Naive thymus-derived CD4-positive, alpha-beta T cell (primary cell): ENCODE data around the gene TFEB. TPM values are rescaled to one million over a fixed set of nuclear protein-coding genes. Genes with fewer than 3 reads are reported as not detected.

ENCODE experiments used
- ATAC-seq: fragments of 150-1000 bp; cut with Tn5 transposase; 2 replicates; pipeline ENCODE4 v1.10.0; 2021; ENCODE audit warnings: mild to moderate bottlenecking, moderate library complexity
- CTCF ChIA-PET: fragments of 350-600 bp; sonication (Branson Sonifier 250); formaldehyde crosslinking; loops from one replicate; lab custom pipeline; 2021; ENCODE audit warnings: antibody characterized with exemption; lab: Charles Lee
- POLR2A ChIA-PET: fragments of 350-600 bp; sonication (Branson Sonifier 250); formaldehyde crosslinking; loops from one replicate; lab custom pipeline; 2021; ENCODE audit warnings: antibody characterized with exemption, inconsistent platforms; lab: Charles Lee
- DNase-seq, 9 donors: peaks; one replicate each; pipeline versions ENCODE4 v3.0.0 to v3.0.0-alpha.2; 2020 to 2022; ENCODE audit warnings: mixed read lengths in 1 of 9
- H3K27ac ChIP-seq: one replicate; pipeline ENCODE4 v1.7.0; 2013; ENCODE audit warnings: mild to moderate bottlenecking, low read depth, low read length, moderate library complexity
- H3K27me3 ChIP-seq, 2 donors: one replicate each; pipeline ENCODE4 v1.7.0; 2013; ENCODE audit warnings: low read length in 2 of 2, mild to moderate bottlenecking in 2 of 2, moderate library complexity in 2 of 2; ENCODE audit not compliant: control insufficient read depth in 2 of 2, insufficient read depth in 2 of 2
- H3K36me3 ChIP-seq, 3 experiments: 1 replicate in 2 of 3; 2 replicates in 1 of 3; pipeline ENCODE4 v1.7.0; 2013; ENCODE audit warnings: low read length in 3 of 3, mild to moderate bottlenecking in 3 of 3, moderate library complexity in 1 of 3; ENCODE audit not compliant: insufficient read depth in 3 of 3, control insufficient read depth in 2 of 3
- H3K4me1 ChIP-seq, 2 donors: one replicate each; pipeline ENCODE4 v1.7.0; 2013; ENCODE audit warnings: low read length in 2 of 2, mild to moderate bottlenecking in 2 of 2, moderate library complexity in 1 of 2; ENCODE audit not compliant: control insufficient read depth in 2 of 2, insufficient read depth in 2 of 2
- H3K4me3 ChIP-seq: 2 replicates; pipeline ENCODE4 v1.7.0; 2013; ENCODE audit warnings: mild to moderate bottlenecking, low read length
- H3K9me3 ChIP-seq, 3 experiments: 1 replicate in 2 of 3; 2 replicates in 1 of 3; pipeline ENCODE4 v1.7.0; 2013; ENCODE audit warnings: low read length in 3 of 3; ENCODE audit not compliant: control insufficient read depth in 2 of 3
- H3K27ac Mint-ChIP-seq, 9 donors: one replicate each; pipeline ENCODE4 v1.8.0; 2020 to 2022; ENCODE audit warnings: mixed read lengths in 9 of 9, mild to moderate bottlenecking in 8 of 9, moderate library complexity in 5 of 9, inconsistent platforms in 2 of 9
- H3K27me3 Mint-ChIP-seq, 5 donors: one replicate each; pipeline ENCODE4 v1.8.0; 2021 to 2022; ENCODE audit warnings: mixed read lengths in 5 of 5, mild to moderate bottlenecking in 1 of 5
- H3K36me3 Mint-ChIP-seq, 5 donors: one replicate each; pipeline ENCODE4 v1.8.0; 2020 to 2022; ENCODE audit warnings: mixed read lengths in 5 of 5, mild to moderate bottlenecking in 3 of 5, inconsistent platforms in 1 of 5
- H3K4me1 Mint-ChIP-seq, 7 donors: one replicate each; pipeline ENCODE4 v1.8.0; 2020 to 2022; ENCODE audit warnings: mixed read lengths in 7 of 7, mild to moderate bottlenecking in 3 of 7, inconsistent platforms in 1 of 7
- H3K4me3 Mint-ChIP-seq, 10 donors: one replicate each; pipeline ENCODE4 v1.8.0; 2020 to 2022; ENCODE audit warnings: mild to moderate bottlenecking in 10 of 10, mixed read lengths in 10 of 10, moderate library complexity in 6 of 10, inconsistent platforms in 2 of 10
- H3K9me3 Mint-ChIP-seq, 11 donors: one replicate each; pipeline ENCODE4 v1.8.0; 2020 to 2022; ENCODE audit warnings: mixed read lengths in 11 of 11, mild to moderate bottlenecking in 4 of 11, inconsistent platforms in 1 of 11, moderate library complexity in 1 of 11
- intact Hi-C, 2 donors: fragments of 100-400 bp; cut with micrococcal nuclease; formaldehyde crosslinking; loops; one replicate each; pipeline ENCODE4 v1.15.1; 2023
- polyA plus RNA-seq, 2 donors: library from polyadenylated mRNA; unstranded; fragments of 300-500 nt; fragmentation: Illumina TruSeq; gene quantifications; one replicate each; pipeline ENCODE4 v1.2.3, GENCODE V29; 2021
- total RNA-seq, 6 experiments: library from RNA in 5 of 6; stranded (reverse) in 5 of 6; gene quantifications; 1 replicate in 5 of 6; 2 replicates in 1 of 6; pipeline ENCODE4 v1.2.3 and lab custom pipeline; 2021 to 2026

TFEB gene
- total and polyA plus RNA-seq, 7 experiments from 2014 or later: 2.4 to 39.9 (median 8.0) TPM

DNA sequence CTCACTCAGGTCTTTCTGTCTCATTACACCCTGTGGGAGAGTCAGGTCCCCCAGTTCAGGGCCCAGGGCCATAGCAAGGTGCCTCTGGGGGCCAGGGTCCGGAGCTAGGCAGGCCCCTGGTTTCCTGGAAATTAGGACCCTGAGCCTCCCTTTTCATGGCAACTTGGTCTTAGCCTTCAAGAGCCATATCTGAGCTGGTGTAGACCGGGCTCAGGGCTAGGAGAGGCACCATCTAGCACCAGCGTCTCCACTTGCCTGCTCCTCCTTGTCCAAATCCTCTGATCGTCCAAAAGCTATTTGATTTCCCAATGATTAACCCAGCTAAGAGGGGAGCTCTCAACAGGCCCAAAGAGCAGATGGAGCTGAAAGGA, 91.5 kb downstream of the TFEB start:
- POLR2A ChIA-PET: no interaction called here
- Mint-ChIP-seq H3K4me3 (no peak overlapping the region), H3K4me1 (peaks cover 0 to 5% (median 0%) of the 10 kb centered on the region in 7 donors), H3K9me3 (peaks cover 0 to 3% (median 0%) of the 10 kb centered on the region in 11 donors), H3K27ac (no peak overlapping the region), H3K27me3 (peaks cover 20 to 48% (median 31%) of the 10 kb centered on the region in 5 donors), H3K36me3 (no peaks in the 10 kb centered on the region)
- Histone ChIP-seq H3K4me3 (no peak overlapping the region), H3K4me1 (no peaks in the 10 kb centered on the region), H3K9me3 (no peaks in the 10 kb centered on the region), H3K27ac (no peak overlapping the region), H3K27me3 (no peaks in the 10 kb centered on the region), H3K36me3 (no peaks in the 10 kb centered on the region)
- intact Hi-C loops: no loop called here
- DNase-seq (no peak), ATAC-seq (no peak)
- CTCF ChIA-PET: no interaction called here

DNA sequence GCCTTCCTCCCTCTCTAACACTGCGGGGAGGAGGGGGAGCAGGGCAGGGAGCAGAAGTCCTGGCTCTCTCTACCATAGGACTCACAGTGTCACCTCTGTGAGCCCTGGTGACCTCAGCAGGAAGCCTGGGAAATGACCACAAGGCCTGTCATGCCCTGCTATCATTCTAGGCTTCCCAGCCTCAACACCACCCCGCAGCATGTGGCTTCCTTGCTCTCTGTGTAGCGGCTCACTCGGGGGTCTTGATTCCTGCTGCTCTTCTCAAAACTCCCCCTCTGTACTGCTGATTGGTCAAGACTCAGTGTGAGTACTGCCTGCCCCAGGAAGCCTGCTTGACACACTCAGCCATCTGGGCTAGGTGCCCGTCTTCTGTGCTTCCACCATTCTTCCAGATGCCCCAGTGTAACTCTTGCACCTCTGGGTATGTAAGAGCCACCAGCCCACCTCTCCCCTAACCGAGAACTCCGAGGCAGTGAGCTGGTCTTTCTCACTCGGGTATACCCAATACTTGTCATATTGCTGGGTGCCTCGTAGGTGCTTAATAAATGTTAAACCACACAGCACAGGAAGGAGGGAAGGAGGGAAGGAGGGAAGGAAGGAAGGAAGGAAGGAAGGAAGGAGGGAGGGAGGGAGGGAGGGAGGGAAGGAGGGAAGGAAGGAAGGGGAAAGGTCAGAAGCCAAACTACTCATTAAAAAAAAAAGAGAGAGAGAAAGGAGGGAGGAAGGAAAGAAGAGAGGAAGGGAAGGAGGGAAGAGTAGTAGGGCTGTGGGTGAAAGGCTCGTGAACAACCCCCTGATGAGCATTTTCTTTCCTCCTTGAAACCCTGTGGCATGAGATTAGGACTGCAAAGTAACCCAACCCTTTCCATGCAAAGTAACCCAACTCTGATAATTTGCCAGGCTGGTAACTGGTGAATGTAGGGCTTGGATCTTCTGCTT, 92.2 kb downstream of the TFEB start:
- Mint-ChIP-seq H3K27me3 (peaks cover 20 to 49% (median 34%) of the 10 kb centered on the region in 5 donors), H3K4me1 (peaks cover 0 to 5% (median 0%) of the 10 kb centered on the region in 7 donors), H3K36me3 (no peaks in the 10 kb centered on the region), H3K27ac (no peak overlapping the region), H3K9me3 (peaks cover 0 to 3% (median 0%) of the 10 kb centered on the region in 11 donors), H3K4me3 (no peak overlapping the region)
- Histone ChIP-seq H3K4me3 (no peak overlapping the region), H3K36me3 (no peaks in the 10 kb centered on the region), H3K9me3 (no peaks in the 10 kb centered on the region), H3K4me1 (peaks cover 0 to 5% of the 10 kb centered on the region in 2 donors), H3K27ac (no peak overlapping the region), H3K27me3 (peaks cover 0 to under 1% of the 10 kb centered on the region in 2 donors)
- intact Hi-C loops: no loop called here
- POLR2A ChIA-PET: no interaction called here
- no peak for ATAC-seq
- DNase-seq: no peak
- CTCF ChIA-PET: no interaction called here

DNA sequence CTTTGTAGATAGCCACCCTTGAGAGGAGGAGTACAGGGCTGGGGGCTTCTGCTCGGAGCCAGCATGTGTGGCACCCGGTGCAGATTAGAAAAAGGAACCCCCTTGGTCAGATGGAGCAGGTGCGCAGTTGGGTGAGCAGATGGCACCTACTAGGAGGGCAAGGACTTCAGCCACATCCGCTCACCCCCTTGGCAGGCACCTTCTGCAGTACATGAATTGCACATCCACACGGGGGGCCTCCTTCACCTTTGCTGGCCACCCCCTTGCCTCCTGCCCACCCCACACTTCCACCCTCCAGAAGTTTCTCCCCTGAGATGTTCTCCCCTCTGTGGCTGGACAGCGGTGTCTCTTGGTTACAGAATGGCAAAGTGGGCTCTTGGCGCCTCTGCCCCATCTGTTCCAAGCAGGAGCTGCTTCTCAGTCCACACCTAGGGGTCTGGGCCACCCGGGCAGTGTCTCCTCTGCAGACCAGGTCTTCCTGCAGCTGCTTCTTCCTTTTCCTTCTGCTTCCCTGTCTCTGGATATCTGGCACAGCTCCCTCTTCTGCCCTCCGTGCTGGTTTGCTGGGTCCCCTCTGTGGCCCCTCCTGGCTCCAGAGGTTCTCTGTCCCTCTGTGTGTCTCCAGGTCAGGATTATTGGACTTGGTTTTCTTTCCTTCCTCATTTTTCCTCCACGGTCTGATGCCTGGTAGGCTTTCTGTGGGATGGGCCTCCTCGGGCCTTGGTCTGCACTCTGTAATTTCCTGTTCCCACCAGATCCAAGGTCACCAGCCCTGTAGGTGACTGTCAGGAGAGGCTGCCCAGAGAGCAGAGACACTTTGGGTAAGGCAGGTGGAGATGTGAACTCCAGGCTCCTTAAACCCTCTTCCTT, 93.1 kb downstream of the TFEB start:
- Mint-ChIP-seq H3K27me3 (peaks cover 26 to 55% (median 41%) of the 10 kb centered on the region in 5 donors), H3K4me1 (peaks cover 0 to 11% (median 6%) of the 10 kb centered on the region in 7 donors), H3K36me3 (no peaks in the 10 kb centered on the region), H3K27ac (no peak overlapping the region), H3K9me3 (peaks cover 0 to 3% (median 0%) of the 10 kb centered on the region in 11 donors), H3K4me3 (no peak overlapping the region)
- ChIA-PET POLR2A (no interaction called here), CTCF (no interaction called here)
- Histone ChIP-seq H3K4me1 (peaks cover 3 to 10% of the 10 kb centered on the region in 2 donors), H3K27ac (no peak overlapping the region), H3K36me3 (no peaks in the 10 kb centered on the region), H3K4me3 (no peak overlapping the region), H3K27me3 (peaks cover 0 to 7% of the 10 kb centered on the region in 2 donors), H3K9me3 (no peaks in the 10 kb centered on the region)
- ATAC-seq: no peak
- no peak for DNase-seq
- intact Hi-C loops: no loop called here

DNA sequence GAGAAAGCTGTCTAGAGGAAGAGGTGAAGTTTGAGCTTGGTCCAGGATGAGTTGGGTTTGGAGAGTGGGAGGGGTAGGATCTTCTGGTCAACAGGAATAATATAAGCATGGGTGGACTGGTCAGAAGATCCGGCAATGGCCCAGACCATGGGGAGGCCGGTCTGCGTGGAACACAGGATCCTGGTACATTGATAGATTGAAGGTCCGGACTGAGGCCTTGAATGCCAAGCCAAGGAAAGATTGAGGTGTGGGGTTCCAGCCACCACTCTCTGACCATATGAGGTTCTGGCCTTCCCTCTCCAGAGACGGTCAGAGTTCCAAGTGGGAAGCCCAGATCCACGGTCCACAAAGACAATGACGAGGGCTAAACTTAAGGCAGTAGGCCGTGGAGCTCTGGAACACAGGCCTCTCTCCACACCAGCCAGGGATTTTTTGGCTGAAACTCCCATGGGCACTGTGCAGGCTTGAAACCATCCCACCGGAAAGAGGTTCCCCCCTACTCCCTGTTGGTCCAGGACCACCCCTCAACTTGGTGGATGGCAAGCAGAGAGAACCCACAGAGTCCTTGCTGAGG, 94.0 kb downstream of the TFEB start:
- Histone ChIP-seq H3K27me3 (peaks cover 0 to 7% of the 10 kb centered on the region in 2 donors), H3K4me3 (no peak overlapping the region), H3K27ac (no peak overlapping the region), H3K9me3 (no peaks in the 10 kb centered on the region), H3K4me1 (peaks cover 3 to 10% of the 10 kb centered on the region in 2 donors), H3K36me3 (no peaks in the 10 kb centered on the region)
- DNase-seq: no peak
- POLR2A ChIA-PET: no interaction called here
- no peak for ATAC-seq
- Mint-ChIP-seq H3K4me3 (no peak overlapping the region), H3K9me3 (peaks cover 0 to 3% (median 0%) of the 10 kb centered on the region in 11 donors), H3K36me3 (peaks cover 0 to 2% (median 0%) of the 10 kb centered on the region in 5 donors), H3K27ac (no peak overlapping the region), H3K4me1 (peaks cover 0 to 13% (median 8%) of the 10 kb centered on the region in 7 donors), H3K27me3 (peaks cover 30 to 58% (median 45%) of the 10 kb centered on the region in 5 donors)
- intact Hi-C loops: no loop called here
- CTCF ChIA-PET: no interaction called here

DNA sequence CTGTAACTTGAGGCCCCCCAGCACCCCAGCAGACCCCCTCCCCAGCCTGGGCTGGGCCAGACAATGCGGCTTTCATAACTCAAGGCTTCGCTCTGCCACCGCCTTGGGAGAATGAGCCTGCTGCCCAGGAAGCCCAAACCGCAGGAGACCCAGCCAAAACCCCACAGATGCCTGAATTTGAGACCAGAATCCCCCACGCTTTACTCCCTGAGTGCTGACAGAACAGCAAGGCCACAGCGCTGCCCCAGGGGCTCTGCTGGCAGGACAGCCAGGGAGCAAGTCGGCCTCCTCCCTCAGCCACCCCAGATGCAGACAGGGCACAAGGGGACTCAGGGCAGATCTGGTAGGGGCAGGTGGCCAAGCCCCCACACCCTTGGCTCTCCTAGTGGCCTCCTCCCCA, 95.0 kb downstream of the TFEB start:
- H3K4me3 ChIP-seq: no peak overlapping the region
- Mint-ChIP-seq H3K27ac (no peak overlapping the region), H3K9me3 (peaks cover 0 to 1% (median 0%) of the 10 kb centered on the region in 11 donors), H3K4me1 (peaks cover 0 to 15% (median 10%) of the 10 kb centered on the region in 7 donors), H3K4me3 (peak overlapping the region in 1 of 10 donors; percentile 71), H3K27me3 (peaks cover 40 to 63% (median 55%) of the 10 kb centered on the region in 5 donors), H3K36me3 (peaks cover 0 to 3% (median 0%) of the 10 kb centered on the region in 5 donors)
- H3K27me3 ChIP-seq: peaks cover 0 to 7% of the 10 kb centered on the region in 2 donors
- intact Hi-C loops: no loop called here
- ATAC-seq (no peak), DNase-seq (no peak)
- no peak overlapping the region for H3K27ac ChIP-seq
- CTCF ChIA-PET: no interaction called here
- peaks cover 3 to 10% of the 10 kb centered on the region in 2 donors for H3K4me1 ChIP-seq
- H3K36me3 ChIP-seq: no peaks in the 10 kb centered on the region
- no peaks in the 10 kb centered on the region for H3K9me3 ChIP-seq
- POLR2A ChIA-PET: no interaction called here

DNA sequence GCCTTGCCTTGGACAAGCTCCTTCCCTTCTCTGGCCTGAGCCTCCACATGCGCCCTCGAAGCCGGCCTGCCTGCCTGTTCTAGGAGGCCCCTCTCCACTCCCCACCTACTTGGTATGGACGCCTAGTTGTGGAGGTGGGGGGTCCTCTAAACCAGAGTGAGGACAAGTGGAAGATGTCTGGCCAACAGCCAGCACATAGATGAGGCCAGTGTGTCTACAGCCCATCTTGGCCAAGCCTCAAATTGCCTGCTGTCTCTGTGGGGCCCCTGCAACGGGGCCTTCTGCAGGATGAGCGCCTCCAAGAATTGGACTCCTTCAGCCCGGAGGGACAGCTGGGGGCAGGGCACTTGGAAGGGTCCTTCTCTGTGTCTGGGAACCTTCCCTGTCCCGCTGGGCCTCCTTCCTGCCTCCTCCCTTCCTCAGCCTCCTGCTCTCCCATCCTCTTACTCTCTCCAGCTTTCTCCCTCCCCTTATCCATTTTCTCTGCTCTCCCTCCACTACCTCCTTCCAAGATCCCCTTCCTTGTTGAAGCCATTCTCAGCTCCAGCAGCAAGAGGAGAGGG, 95.5 kb downstream of the TFEB start:
- peak overlapping the region in 4 of 10 donors; percentile 26 to 71 (median 59) for H3K4me3 Mint-ChIP-seq
- H3K27me3 Mint-ChIP-seq: peaks cover 45 to 64% (median 55%) of the 10 kb centered on the region in 5 donors
- ChIA-PET CTCF (no interaction called here), POLR2A (no interaction called here)
- Histone ChIP-seq H3K4me1 (peaks cover 3 to 10% of the 10 kb centered on the region in 2 donors), H3K9me3 (no peaks in the 10 kb centered on the region), H3K27me3 (peaks cover 0 to 7% of the 10 kb centered on the region in 2 donors), H3K36me3 (no peaks in the 10 kb centered on the region), H3K4me3 (no peak overlapping the region), H3K27ac (no peak overlapping the region)
- DNase-seq (no peak), ATAC-seq (no peak)
- intact Hi-C loops: no loop called here
- peaks cover 0 to 1% (median 0%) of the 10 kb centered on the region in 11 donors for H3K9me3 Mint-ChIP-seq
- H3K4me1 Mint-ChIP-seq: peaks cover 0 to 15% (median 10%) of the 10 kb centered on the region in 7 donors
- no peak overlapping the region for H3K27ac Mint-ChIP-seq
- H3K36me3 Mint-ChIP-seq: peaks cover 0 to 3% (median 0%) of the 10 kb centered on the region in 5 donors
